HCT116 (cell line): ENCODE measurements around the gene CIZ1. TPM values are rescaled to one million over a fixed set of nuclear protein-coding genes. Genes with fewer than 3 reads are reported as not detected.

Experiments
- ATAC-seq: fragments of 200-7000 bp; cut with Tn5 transposase; 2 replicates; pipeline ENCODE4 v1.9.1; 2020; ENCODE audit warnings: mild to moderate bottlenecking, moderate library complexity
- BruUV-seq: library from RNA; stranded (reverse); fragments of 400-500 nt; replicated peaks from 2 replicates; lab custom pipeline; 2021; lab: Mats Ljungman, UMichigan
- CTCF ChIA-PET: fragments of 300-600 bp; sonication (Branson Sonifier 250); formaldehyde crosslinking; loops from one replicate; lab custom pipeline; 2021; ENCODE audit warnings: antibody characterized with exemption; lab: Charles Lee
- POLR2A ChIA-PET: fragments of 300-600, 350-600 bp; sonication (Branson Sonifier 250); formaldehyde crosslinking; loops from one replicate; lab custom pipeline; 2021; ENCODE audit warnings: antibody characterized with exemption; lab: Charles Lee
- RAD21 ChIA-PET, 2 experiments: fragments of 300-600 bp; sonication (Branson Sonifier 250); formaldehyde crosslinking; loops; one replicate each; lab custom pipeline; 2023; ENCODE audit warnings: low total read pairs in 2 of 2; ENCODE audit not compliant: uncharacterized antibody in 2 of 2, unreplicated experiment in 2 of 2, low non-redundant PET in 1 of 2; lab: Charles Lee
- DNase-seq: peaks from one replicate; pipeline ENCODE4 v3.0.0-alpha.2; 2010; ENCODE audit warnings: low read depth, low spot score
- H2AFZ ChIP-seq: fragments of 200-600 bp; shearing (Covaris generic), sonication (generic); 2 replicates; pipeline ENCODE4 v1.6.1; 2017; ENCODE audit warnings: low read depth, mixed run types, mixed read lengths, antibody characterized with exemption, low read length; ENCODE audit not compliant: poor library complexity, severe bottlenecking
- H3K27ac ChIP-seq: 2 replicates; pipeline ENCODE4 v1.5.1; 2012; ENCODE audit warnings: low read depth, low read length
- H3K27me3 ChIP-seq: fragments of 200-600 bp; sonication (generic); 2 replicates; pipeline ENCODE4 v1.6.1; 2016; ENCODE audit warnings: mixed run types, low read length, mixed read lengths; ENCODE audit not compliant: insufficient read depth
- H3K36me3 ChIP-seq, 2 experiments: fragments of 200-500 bp in 1 of 2; fragments of 200-600 bp in 1 of 2; sonication (Bioruptor generic) in 1 of 2; sonication (generic) in 1 of 2; 2 replicates each; pipeline versions ENCODE4 v1.5.1 to v1.6.1; 2014 to 2016; ENCODE audit warnings: low read length in 2 of 2, inconsistent platforms in 1 of 2, mixed read lengths in 1 of 2, mixed run types in 1 of 2; ENCODE audit not compliant: insufficient read depth in 2 of 2, control insufficient read depth in 1 of 2
- H3K4me1 ChIP-seq, 2 experiments: fragments of 200-600 bp in 1 of 2; sonication (generic) in 1 of 2; 2 replicates each; pipeline versions ENCODE4 v1.5.1 to v1.6.1; 2012 to 2017; ENCODE audit warnings: low read length in 2 of 2, inconsistent platforms in 1 of 2, mild to moderate bottlenecking in 1 of 2, mixed read lengths in 1 of 2, mixed run types in 1 of 2, moderate library complexity in 1 of 2; ENCODE audit not compliant: insufficient read depth in 2 of 2, control insufficient read depth in 1 of 2
- H3K4me2 ChIP-seq: fragments of 200-600 bp; sonication (generic); 2 replicates; pipeline ENCODE4 v1.6.1; 2017; ENCODE audit warnings: mixed run types, low read length, mixed read lengths
- H3K4me3 ChIP-seq, 2 experiments: fragments of 200-600 bp in 1 of 2; sonication (generic) in 1 of 2; replicated peaks in 1 of 2; 2 replicates each; pipeline ENCODE4 v1.5.1; 2011 to 2016; ENCODE audit warnings: low read length in 2 of 2, control low read depth in 1 of 2, low read depth in 1 of 2, mild to moderate bottlenecking in 1 of 2, mixed read lengths in 1 of 2, mixed run types in 1 of 2
- H3K79me2 ChIP-seq: fragments of 200-600 bp; sonication (generic); 2 replicates; pipeline ENCODE4 v1.6.1; 2017; ENCODE audit warnings: mild to moderate bottlenecking, mixed run types, low read length, moderate library complexity, mixed read lengths; ENCODE audit not compliant: insufficient read depth
- H3K9ac ChIP-seq: fragments of 200-600 bp; sonication (generic); 2 replicates; pipeline ENCODE4 v1.6.1; 2016; ENCODE audit warnings: low read length, mixed read lengths
- H3K9me2 ChIP-seq: fragments of 200-600 bp; sonication (generic), shearing (Covaris generic); 2 replicates; pipeline ENCODE4 v1.6.1; 2017; ENCODE audit warnings: mixed run types, mild to moderate bottlenecking, moderate library complexity; ENCODE audit not compliant: insufficient read depth
- H3K9me3 ChIP-seq, 2 experiments: fragments of 200-500 bp in 1 of 2; fragments of 200-600 bp in 1 of 2; sonication (Bioruptor generic) in 1 of 2; sonication (generic) in 1 of 2; 2 replicates each; pipeline ENCODE4 v1.6.1; 2014 to 2017; ENCODE audit warnings: low read length in 2 of 2, mixed read lengths in 2 of 2, inconsistent platforms in 1 of 2, low read depth in 1 of 2, mild to moderate bottlenecking in 1 of 2, mixed run types in 1 of 2, moderate library complexity in 1 of 2; ENCODE audit not compliant: control insufficient read depth in 1 of 2, insufficient read depth in 1 of 2
- H4K20me1 ChIP-seq: fragments of 200-600 bp; sonication (generic), shearing (Covaris generic); 2 replicates; pipeline ENCODE4 v1.6.1; 2017; ENCODE audit warnings: mixed run types, mild to moderate bottlenecking, moderate library complexity; ENCODE audit not compliant: insufficient read depth
- ATF3 ChIP-seq: IDR thresholded peaks from 2 replicates; pipeline ENCODE4 v1.6.1; 2012
- CBX3 ChIP-seq: IDR thresholded peaks from 2 replicates; pipeline ENCODE4 v1.6.1; 2012; ENCODE audit warnings: low read depth
- CEBPB ChIP-seq: IDR thresholded peaks from 2 replicates; pipeline ENCODE4 v1.6.1; 2012; ENCODE audit warnings: low read depth
- CTCF ChIP-seq, 3 experiments: fragments of 200-600 bp in 1 of 3; sonication (generic) in 1 of 3; IDR thresholded peaks in 2 of 3; conservative IDR thresholded peaks in 1 of 3; 2 replicates each; pipeline ENCODE4 v1.5.1; 2012 to 2017; ENCODE audit warnings: low read depth in 2 of 3, low read length in 2 of 3, antibody characterized with exemption in 1 of 3, borderline replicate concordance in 1 of 3, control low read depth in 1 of 3, mild to moderate bottlenecking in 1 of 3, mixed read lengths in 1 of 3, mixed run types in 1 of 3, moderate library complexity in 1 of 3; ENCODE audit not compliant: insufficient read depth in 1 of 3
- EGR1 ChIP-seq: IDR thresholded peaks from 2 replicates; pipeline ENCODE4 v1.6.1; 2012; ENCODE audit warnings: low read depth
- ELF1 ChIP-seq: IDR thresholded peaks from 2 replicates; pipeline ENCODE4 v1.6.1; 2012; ENCODE audit warnings: low read depth, borderline replicate concordance
- EZH2phosphoT487 ChIP-seq: fragments of 200-600 bp; IDR thresholded peaks from 2 replicates; pipeline ENCODE4 v1.6.1; 2018; ENCODE audit warnings: antibody characterized with exemption, borderline replicate concordance
- FOSL1 ChIP-seq: IDR thresholded peaks from 2 replicates; pipeline ENCODE4 v1.6.1; 2012; ENCODE audit warnings: low read depth
- JUND ChIP-seq: IDR thresholded peaks from 2 replicates; pipeline ENCODE4 v1.6.1; 2012
- MAX ChIP-seq: IDR thresholded peaks from 2 replicates; pipeline ENCODE4 v1.6.1; 2012
- POLR2A ChIP-seq: IDR thresholded peaks from 2 replicates; pipeline ENCODE4 v1.7.0; 2011; ENCODE audit warnings: borderline replicate concordance; ENCODE audit not compliant: insufficient read depth, insufficient read length; ENCODE audit errors: extremely low read depth
- SIN3A ChIP-seq: IDR thresholded peaks from 2 replicates; pipeline ENCODE4 v1.6.1; 2012; ENCODE audit warnings: low read depth
- SP1 ChIP-seq: IDR thresholded peaks from 2 replicates; pipeline ENCODE4 v1.6.1; 2012; ENCODE audit warnings: low read depth
- SRF ChIP-seq: IDR thresholded peaks from 2 replicates; pipeline ENCODE4 v1.6.1; 2012; ENCODE audit warnings: low read depth
- YY1 ChIP-seq: IDR thresholded peaks from 2 replicates; pipeline ENCODE4 v1.6.1; 2011; ENCODE audit warnings: low read length, low read depth, moderate library complexity, mild to moderate bottlenecking; ENCODE audit not compliant: insufficient replicate concordance; ENCODE audit errors: extremely low read depth
- ZFX ChIP-seq: fragments of 450-650 bp; IDR thresholded peaks from 2 replicates; pipeline ENCODE4 v1.6.1; 2017
- intact Hi-C: fragments of 100-400 bp; cut with micrococcal nuclease; formaldehyde crosslinking; loops from 2 replicates; pipeline ENCODE4 v1.10.0; 2022
- total RNA-seq: library from RNA; stranded (reverse); gene quantifications from one replicate; pipeline ENCODE4 v1.2.1, GENCODE V29; 2021; ENCODE audit not compliant: unreplicated experiment

Gene CIZ1
- total RNA-seq, 1 experiment from 2014 or later: 144 TPM

GRCh38 chr9:128169925-128170324, 21.4 kb downstream of the CIZ1 start:
- no TSS peak for BruUV-seq
- H2AFZ ChIP-seq: no peak overlapping the region
- ChIA-PET RAD21 (no interaction called here), CTCF (no interaction called here), POLR2A (no interaction called here)
- no peaks in the 10 kb centered on the region for H4K20me1 ChIP-seq
- H3K36me3 ChIP-seq: peaks cover 16 to 29% of the 10 kb centered on the region in 2 experiments
- no peak overlapping the region for H3K9ac ChIP-seq
- no peaks in the 10 kb centered on the region for H3K27me3 ChIP-seq
- no peak for DNase-seq
- intact Hi-C loops: no loop called here
- no peaks in the 10 kb centered on the region for H3K4me1 ChIP-seq
- no peak for TF ChIP-seq EZH2phosphoT487
- no peak for TF ChIP-seq ELF1
- TF ChIP-seq CTCF (IDR thresholded peaks at IDR 0.05 in 2 of 3, conservative IDR thresholded peaks at IDR 0.05 in 1 of 3; ENCODE audit: borderline replicate concordance in 1 of 3, insufficient read depth in 1 of 3, low read depth in 2 of 3, low read length in 2 of 3): no peak
- no peak for TF ChIP-seq CBX3
- no peak for TF ChIP-seq CEBPB
- no peak for TF ChIP-seq JUND
- no peak for TF ChIP-seq POLR2A
- no peak for TF ChIP-seq SRF
- TF ChIP-seq SIN3A: no peak
- no peak for TF ChIP-seq EGR1
- TF ChIP-seq SP1: no peak
- no peak for TF ChIP-seq FOSL1
- no peak for TF ChIP-seq ZFX
- TF ChIP-seq MAX: no peak
- TF ChIP-seq ATF3: no peak
- no peak for TF ChIP-seq YY1
- no peak overlapping the region for H3K4me2 ChIP-seq
- no peak for ATAC-seq
- H3K9me3 ChIP-seq: no peaks in the 10 kb centered on the region
- no peaks in the 10 kb centered on the region for H3K9me2 ChIP-seq
- no peak overlapping the region for H3K27ac ChIP-seq
- H3K4me3 ChIP-seq: no peak overlapping the region
- no peaks in the 10 kb centered on the region for H3K79me2 ChIP-seq
